Activated CD4-positive, alpha-beta T cell treated with anti-CD3 and anti-CD28 coated beads for 1 hour (primary cell): ENCODE measurements around the gene FDX2.
A peak's percentile ranks its signal among the peaks of the same experiment; 100 is the strongest.

ENCODE experiments used
- DNase-seq: peaks from one replicate; pipeline ENCODE4 v3.0.0-alpha.2; 2020

FDX2 gene

GRCh38 chr19:10332965-10333757, 17.3 kb upstream of the FDX2 start, which contains the start of gene RAVER1:
TSS of gene RAVER1 (minus strand) at chr19:10333529. CDS start at chr19:10333507, 22 bp downstream.
- peak; percentile 96 for DNase-seq

DNA sequence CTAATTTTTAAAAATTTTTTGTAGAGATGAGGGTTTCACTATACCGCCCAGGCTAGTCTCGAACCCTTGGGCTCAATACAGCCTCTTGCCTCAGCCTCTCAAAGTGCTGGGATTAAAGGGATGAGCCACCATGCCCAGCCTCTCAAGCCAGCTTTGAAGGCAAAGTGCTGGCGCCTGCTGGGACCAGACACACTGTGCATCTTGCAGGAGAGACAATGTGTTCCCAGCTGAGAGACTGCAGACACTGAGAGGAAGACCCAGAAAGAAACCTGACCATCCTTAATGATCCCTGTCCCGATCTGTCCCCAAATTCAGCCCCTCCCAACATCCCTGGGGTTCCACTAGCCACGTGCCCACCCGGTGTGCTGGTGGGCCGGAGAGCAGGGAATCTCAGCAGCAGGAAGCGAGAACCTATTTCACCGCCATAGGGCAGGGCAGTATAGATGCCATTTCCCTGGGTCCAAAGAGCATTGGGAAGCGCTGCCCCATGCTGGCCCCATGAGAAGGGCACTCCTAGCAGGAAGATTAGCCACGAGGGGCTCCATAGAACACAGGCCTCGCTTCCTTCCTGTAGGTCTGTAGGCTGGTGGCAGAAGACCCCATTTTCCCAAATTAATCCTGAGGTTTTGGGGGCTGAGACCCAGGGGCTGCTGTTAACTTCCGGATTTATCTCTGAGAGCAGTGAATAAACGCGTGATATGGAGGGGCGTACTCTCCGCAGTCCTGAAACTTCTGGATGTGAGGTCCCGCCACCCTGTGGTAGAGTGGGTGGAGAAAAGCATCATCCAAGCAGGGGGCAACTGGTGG, 16.5 kb upstream of the FDX2 start:
- no peak for DNase-seq

DNA sequence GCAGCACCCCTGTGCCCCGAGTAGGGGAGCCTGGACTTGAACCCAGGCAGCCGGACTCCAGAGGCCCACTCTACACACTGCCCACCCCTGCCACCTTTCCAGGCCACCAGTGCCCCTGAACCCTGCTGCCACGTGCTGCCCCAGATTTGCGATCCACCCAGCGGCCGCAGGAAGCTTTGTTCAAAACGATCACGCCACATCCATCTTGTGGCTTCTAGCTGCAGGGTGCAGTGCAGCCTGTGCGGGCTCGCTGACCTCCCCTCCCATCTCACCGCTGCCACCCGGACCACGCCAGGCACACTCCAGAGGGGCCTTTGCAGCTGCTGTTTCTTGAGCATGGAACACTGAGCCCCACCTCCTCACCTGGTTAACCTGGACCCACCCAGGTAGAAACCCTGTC, 13.7 kb upstream of the FDX2 start:
- DNase-seq, result no peak

- no peak for DNase-seq
Measured at GRCh38 chr19:10328558-10329429, 13.0 kb upstream of the FDX2 start.

GRCh38 chr19:10327793-10328192, 12.0 kb upstream of the FDX2 start:
- no peak for DNase-seq

GRCh38 chr19:10325732-10326131, 9.9 kb upstream of the FDX2 start:
- DNase-seq, result no peak

DNA sequence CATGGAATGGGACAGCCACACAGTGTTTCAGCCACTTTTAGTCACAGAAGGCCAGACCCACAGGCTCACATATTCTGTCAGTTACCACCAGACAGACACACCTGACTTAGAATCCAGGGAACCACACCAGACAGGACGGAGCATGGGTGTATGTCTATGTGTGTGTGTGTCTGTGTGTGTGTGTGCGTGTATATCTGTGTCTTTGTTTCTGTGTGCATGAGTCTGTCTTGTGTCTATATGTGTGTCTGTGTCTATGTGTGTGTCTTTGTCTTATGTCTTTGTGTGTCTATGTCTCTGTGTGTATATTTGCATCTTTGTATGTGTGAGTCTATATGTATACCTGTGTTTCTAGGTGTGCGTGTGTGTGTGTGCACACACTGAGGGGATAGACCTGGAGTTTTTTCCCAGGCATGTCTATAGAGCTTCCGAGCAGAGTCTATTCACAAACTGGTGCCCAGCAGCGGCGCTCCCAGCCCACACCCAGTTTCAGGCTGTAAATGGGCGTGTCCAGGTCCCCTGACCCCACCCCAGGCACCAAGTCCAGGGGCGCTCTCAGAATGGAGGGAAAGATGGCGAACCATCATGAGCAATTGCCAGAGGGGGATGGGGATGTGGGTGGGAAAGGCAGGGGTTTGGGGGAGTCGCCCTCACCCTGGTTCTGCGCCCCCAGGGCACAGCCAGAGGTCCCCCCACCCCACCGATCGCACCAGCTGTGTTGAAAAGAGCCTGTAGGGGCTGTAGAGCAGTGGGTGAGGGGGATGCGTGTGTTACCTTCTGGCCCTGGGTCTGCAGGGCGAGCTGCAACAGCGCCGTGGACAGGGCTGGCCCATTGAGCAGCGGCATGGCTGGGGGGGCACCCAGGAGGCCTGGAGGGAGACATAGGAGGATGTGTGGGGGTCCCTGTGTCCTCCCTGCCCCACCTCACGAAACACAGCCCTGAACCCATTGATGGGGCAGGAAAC, 6.3 kb upstream of the FDX2 start:
- no peak for DNase-seq

- no peak for DNase-seq
Measured at GRCh38 chr19:10321417-10321797, 5.6 kb upstream of the FDX2 start.

GRCh38 chr19:10320602-10321416, 5.0 kb upstream of the FDX2 start:
- no peak for DNase-seq

- DNase-seq, result no peak
Measured at GRCh38 chr19:10318807-10319682, 3.2 kb upstream of the FDX2 start.

DNA sequence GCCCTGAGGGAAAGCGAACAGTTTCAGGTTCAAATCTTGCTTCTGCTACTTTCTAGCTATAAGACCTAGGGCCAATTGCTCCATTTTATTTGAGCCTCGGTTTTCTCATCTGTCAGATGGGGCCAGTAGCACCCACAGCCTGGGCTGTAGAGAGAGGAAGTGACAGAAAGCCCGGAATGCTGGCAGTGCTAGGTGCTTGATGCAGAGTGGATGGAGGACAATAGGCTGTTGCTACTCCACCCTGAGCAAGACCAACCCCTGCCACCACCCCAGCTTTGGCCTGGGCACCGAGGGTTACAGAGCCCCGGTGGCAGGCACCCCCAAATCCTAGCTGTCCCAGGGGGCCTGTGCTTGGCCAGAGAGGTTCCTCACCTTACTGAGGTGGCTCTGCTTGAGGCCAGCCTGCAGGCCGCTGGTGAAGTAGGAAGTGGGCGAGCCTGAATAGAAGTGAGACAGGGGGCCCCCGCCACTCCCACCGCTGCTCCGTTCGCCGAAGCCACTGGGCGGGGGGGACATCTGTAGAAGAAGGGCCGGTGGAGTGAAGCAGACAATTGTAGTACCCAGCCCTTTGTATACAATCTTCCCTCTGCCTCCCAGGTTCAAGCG, 2.1 kb upstream of the FDX2 start:
- no peak for DNase-seq

GRCh38 chr19:10317045-10317856, 1.4 kb upstream of the FDX2 start:
- no peak for DNase-seq

DNA sequence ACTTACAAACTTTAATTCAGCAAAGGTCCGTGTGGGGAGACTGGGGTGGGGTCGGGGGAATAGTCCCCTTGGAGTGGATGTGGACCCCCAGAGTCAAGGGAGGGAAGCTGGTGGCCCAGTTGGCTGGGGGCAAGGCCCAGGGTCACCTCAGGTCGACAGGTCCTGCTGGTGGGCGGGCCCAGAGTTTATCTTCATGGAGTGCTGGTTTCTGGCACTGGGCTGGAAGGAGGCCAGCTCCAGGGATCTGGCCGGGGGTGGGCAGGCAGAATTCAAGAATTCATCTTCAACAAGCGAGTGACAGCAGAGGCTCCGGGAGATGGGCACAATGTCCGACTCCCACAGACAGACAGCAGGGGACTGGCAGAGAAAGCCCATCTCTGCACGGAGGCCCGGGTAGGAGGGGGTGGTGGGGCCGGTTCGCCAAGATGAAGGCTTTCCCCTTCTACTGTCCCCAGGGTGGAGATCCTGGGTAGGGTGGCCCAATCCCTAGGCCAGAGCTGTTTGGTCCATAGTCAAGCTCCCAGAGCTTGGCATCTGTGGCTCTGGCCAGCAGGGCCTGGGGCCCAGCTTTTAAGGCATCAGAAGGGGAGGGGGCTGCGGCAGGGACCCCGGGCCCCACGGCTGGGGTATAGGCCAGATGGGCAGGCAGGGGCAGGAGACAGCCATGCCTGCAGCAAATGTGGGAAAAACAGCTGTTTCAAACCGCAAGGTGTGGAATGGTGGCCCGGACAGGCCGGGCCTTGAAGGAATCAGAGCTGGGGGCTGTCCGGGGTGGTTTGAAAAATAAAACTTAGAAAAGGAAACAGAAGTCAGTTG, 622 bp upstream of the FDX2 start:
- no peak for DNase-seq

GRCh38 chr19:10309423-10309822, 6.4 kb downstream of the FDX2 start, which contains the start of gene ZGLP1:
TSS of gene ZGLP1 (minus strand) at chr19:10309815.
- no peak for DNase-seq

DNA sequence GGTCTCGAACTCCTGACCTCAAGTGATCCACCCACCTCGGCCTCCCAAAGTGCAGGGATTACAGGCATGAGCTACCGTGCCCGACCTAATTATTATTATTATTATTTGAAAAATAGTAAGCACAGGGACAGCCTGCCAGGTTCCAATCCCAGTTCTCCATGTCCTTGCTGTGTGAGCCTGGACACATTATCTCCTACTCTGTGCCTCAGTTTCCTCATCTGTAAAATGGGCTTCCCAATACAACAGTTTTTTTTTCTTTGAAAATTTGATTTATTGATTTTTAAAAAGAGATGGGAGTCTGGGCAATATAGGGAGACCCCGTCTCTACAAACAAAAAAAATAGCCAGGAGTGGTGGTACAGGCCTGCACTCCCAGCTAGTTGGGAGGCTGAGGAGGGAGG, 9.5 kb downstream of the FDX2 start:
- no peak for DNase-seq

DNA sequence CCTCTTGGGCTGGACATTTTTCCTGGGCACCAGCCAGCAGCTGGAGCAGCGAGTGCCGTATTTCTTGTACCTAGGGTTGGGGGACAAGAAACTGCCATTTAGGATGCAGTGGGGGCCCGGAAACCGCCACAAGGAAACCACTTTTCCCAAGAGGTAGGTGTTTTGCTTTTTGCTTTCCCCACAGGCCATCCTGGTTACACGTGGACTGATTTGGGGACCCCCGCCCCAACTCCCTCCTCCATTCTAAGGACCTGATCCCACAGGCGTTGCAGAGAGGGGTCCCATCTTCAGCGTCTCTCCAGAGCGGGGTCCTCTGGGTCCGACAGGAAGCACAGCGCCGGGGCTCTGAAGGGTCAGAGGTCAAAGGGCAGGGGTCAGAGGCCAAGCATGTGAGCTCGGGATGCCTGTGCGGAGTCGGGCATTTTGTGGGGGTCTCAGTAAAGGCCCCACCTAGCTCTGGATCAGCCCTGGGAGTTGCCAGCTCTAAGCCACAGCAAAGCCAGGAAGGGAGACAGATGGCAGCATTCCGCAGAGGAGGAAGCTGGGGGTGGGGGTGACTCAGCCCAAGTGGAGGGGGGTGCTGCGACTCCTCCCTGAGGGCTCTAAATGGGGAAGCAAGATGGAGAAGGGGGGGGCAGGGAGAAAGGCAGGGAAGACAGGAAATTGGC, 10.5 kb downstream of the FDX2 start:
- no peak for DNase-seq
